Endothelial cell of umbilical vein (primary cell): Measurements from ENCODE around the gene PDHX.

ENCODE experiments used
- EZH2 ChIP-seq: IDR thresholded peaks from 2 replicates; pipeline ENCODE4 v1.6.1; 2012; ENCODE audit warnings: borderline replicate concordance, low read depth, mild to moderate bottlenecking, moderate library complexity, low read length, inconsistent platforms; ENCODE audit not compliant: severe bottlenecking
- FOS ChIP-seq: IDR thresholded peaks from 2 replicates; pipeline ENCODE4 v1.6.1; 2011; ENCODE audit warnings: mild to moderate bottlenecking, low read length, moderate library complexity, borderline replicate concordance; ENCODE audit not compliant: insufficient read depth
- GATA2 ChIP-seq: IDR thresholded peaks from 2 replicates; pipeline ENCODE4 v1.7.0; 2011; ENCODE audit warnings: low read depth, mild to moderate bottlenecking, moderate library complexity, mixed read lengths, low read length; ENCODE audit not compliant: insufficient read length, insufficient read depth
- JUN ChIP-seq: IDR thresholded peaks from 2 replicates; pipeline ENCODE4 v1.6.1; 2011; ENCODE audit warnings: borderline replicate concordance, low read depth; ENCODE audit not compliant: insufficient read length, insufficient read depth
- MYC ChIP-seq: IDR thresholded peaks from one replicate; pipeline ENCODE4 v1.6.1; 2011; ENCODE audit warnings: mild to moderate bottlenecking, low read depth, low read length
- POLR2A ChIP-seq: IDR thresholded peaks from 2 replicates; pipeline ENCODE4 v1.6.1; 2012; ENCODE audit warnings: low read depth, mild to moderate bottlenecking, control low read depth, low read length
- POLR2AphosphoS5 ChIP-seq: IDR thresholded peaks from 2 replicates; pipeline ENCODE4 v1.6.1; 2012; ENCODE audit warnings: low read depth, mild to moderate bottlenecking, control low read depth, low read length, moderate library complexity; ENCODE audit not compliant: insufficient read depth
- TF ChIP-seq, protein P1 (sequence below), 2 donors: IDR thresholded peaks; 1 replicate in 1 of 2; 2 replicates in 1 of 2; pipeline ENCODE4 v1.5.1; 2011; ENCODE audit warnings: low read length in 2 of 2, mild to moderate bottlenecking in 2 of 2, moderate library complexity in 2 of 2, control low read depth in 1 of 2, inconsistent platforms in 1 of 2, low read depth in 1 of 2; ENCODE audit not compliant: insufficient read depth in 1 of 2; ENCODE audit errors: extremely low read depth in 1 of 2
- TF ChIP-seq, protein P2 (sequence below): IDR thresholded peaks from 2 replicates; pipeline ENCODE4 v1.6.1; 2011; ENCODE audit not compliant: insufficient read depth, insufficient read length

DNA sequence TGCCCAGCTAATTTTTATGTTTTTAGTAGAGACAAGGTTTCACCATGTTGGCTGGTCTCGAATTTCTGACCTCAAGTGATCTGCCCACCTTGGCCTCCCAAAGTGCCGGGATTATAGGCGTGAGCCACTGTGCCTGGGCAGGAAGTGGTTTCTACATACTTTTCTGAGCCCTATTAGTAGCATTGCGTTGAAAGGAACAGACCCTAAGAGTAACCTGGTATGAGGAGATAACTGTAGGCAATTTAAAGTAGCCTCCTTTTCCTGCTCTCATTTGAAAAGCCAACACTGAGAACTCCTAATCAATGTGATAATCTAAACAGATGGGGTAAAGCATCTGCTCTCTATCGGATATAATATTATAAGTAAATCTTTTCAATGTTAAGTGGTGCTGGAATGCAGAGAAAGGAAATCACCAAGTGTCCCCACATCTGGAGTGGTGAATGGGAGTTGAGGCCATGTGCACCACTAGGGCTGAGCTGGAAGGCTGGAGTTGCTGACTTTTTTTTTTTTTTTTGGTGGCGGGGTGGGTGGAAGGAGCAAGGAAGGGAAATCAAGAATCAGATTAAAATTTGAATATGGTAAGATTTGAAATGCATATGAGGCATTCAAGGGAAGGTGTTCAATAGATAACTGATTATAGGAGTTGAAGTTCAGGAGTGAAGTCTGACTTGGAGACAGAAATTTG lies 20.7 kb downstream of the PDHX start:
- TF ChIP-seq POLR2A (no peak), POLR2AphosphoS5 (no peak), EZH2 (no peak), JUN (no peak), MYC (no peak), GATA2 (no peak), FOS (no peak)
- TF ChIP-seq, protein P1, sequence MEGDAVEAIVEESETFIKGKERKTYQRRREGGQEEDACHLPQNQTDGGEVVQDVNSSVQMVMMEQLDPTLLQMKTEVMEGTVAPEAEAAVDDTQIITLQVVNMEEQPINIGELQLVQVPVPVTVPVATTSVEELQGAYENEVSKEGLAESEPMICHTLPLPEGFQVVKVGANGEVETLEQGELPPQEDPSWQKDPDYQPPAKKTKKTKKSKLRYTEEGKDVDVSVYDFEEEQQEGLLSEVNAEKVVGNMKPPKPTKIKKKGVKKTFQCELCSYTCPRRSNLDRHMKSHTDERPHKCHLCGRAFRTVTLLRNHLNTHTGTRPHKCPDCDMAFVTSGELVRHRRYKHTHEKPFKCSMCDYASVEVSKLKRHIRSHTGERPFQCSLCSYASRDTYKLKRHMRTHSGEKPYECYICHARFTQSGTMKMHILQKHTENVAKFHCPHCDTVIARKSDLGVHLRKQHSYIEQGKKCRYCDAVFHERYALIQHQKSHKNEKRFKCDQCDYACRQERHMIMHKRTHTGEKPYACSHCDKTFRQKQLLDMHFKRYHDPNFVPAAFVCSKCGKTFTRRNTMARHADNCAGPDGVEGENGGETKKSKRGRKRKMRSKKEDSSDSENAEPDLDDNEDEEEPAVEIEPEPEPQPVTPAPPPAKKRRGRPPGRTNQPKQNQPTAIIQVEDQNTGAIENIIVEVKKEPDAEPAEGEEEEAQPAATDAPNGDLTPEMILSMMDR (IDR thresholded peaks at IDR 0.05; ENCODE audit: extremely low read depth in 1 of 2, insufficient read depth in 1 of 2, low read depth in 1 of 2, low read length in 2 of 2): no peak
- TF ChIP-seq, protein P2, sequence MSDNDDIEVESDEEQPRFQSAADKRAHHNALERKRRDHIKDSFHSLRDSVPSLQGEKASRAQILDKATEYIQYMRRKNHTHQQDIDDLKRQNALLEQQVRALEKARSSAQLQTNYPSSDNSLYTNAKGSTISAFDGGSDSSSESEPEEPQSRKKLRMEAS: no peak
